GM12865 (cell line): Measurements from ENCODE around the gene CACFD1.

ENCODE experiments used
- DNase-seq: peaks from one replicate; pipeline ENCODE4 v3.0.0; 2010; ENCODE audit warnings: low read depth
- H3K4me3 ChIP-seq: 2 replicates; pipeline ENCODE4 v1.5.1; 2011; ENCODE audit warnings: mild to moderate bottlenecking, low read depth, low read length, control low read depth
- CTCF ChIP-seq: IDR thresholded peaks from 2 replicates; pipeline ENCODE4 v1.5.1; 2011; ENCODE audit warnings: low read length, control low read depth, low read depth, inconsistent platforms; ENCODE audit not compliant: insufficient read depth; ENCODE audit errors: missing control alignments

The CACFD1 gene

GRCh38 chr9:133508046-133508445, 48.3 kb downstream of the CACFD1 start:
- no peak for DNase-seq
- no peak overlapping the region for H3K4me3 ChIP-seq
- no peak for TF ChIP-seq CTCF

GRCh38 chr9:133509179-133510083, 49.7 kb downstream of the CACFD1 start:
- TF ChIP-seq CTCF, result no peak
- H3K4me3 ChIP-seq, result no peak overlapping the region
- DNase-seq, result no peak

- no peak for TF ChIP-seq CTCF
Measured at GRCh38 chr9:133510926-133511505, 51.2 kb downstream of the CACFD1 start.

GRCh38 chr9:133511607-133512006, 51.8 kb downstream of the CACFD1 start:
- TF ChIP-seq CTCF, result no peak
- H3K4me3 ChIP-seq, result no peak overlapping the region
- no peak for DNase-seq

More at GRCh38 chr9:133510926-133511505, 51.2 kb downstream of the CACFD1 start:
- H3K4me3 ChIP-seq, result no peak overlapping the region
- DNase-seq, result no peak

GRCh38 chr9:133512253-133513213, 52.8 kb downstream of the CACFD1 start:
- TF ChIP-seq CTCF, result no peak
- DNase-seq, result no peak
- H3K4me3 ChIP-seq, result no peak overlapping the region

- TF ChIP-seq CTCF, result no peak
- no peak for DNase-seq
- no peak overlapping the region for H3K4me3 ChIP-seq
Measured at GRCh38 chr9:133513214-133514100, 53.7 kb downstream of the CACFD1 start.
